ENCODE measurements around the gene MTHFD2L.

- TF ChIP-seq CTCF (IDR thresholded peaks at IDR 0.05): no peak
- TF ChIP-seq POLR2A (IDR thresholded peaks at IDR 0.05): no peak
Measured at GRCh38 chr4:74175379-74175778, 17.5 kb downstream of the MTHFD2L start.

Measured in testis (tissue), 2 donors.